Measurements from ENCODE around the gene PRKAR2B. TPM values are rescaled to one million over a fixed set of nuclear protein-coding genes. Genes with fewer than 3 reads are reported as not detected.

PRKAR2B gene
- total and polyA plus RNA-seq, 3 experiments from 2014 or later = 0.93 to 1.2 (median 1.1) TPM

Other genes with a start within 250 kb of the PRKAR2B start
- 10 to 100 TPM; 25.3 to 26.3 TPM for gene PIK3CG, start 179.4 kb upstream of the PRKAR2B start, total RNA-seq
- gene PIK3CG, start 179.4 kb upstream of the PRKAR2B start, polyA plus RNA-seq = 31.0 TPM
- 10 to 100 TPM; 17.2 to 17.6 TPM for gene HBP1, start 124.3 kb downstream of the PRKAR2B start, total RNA-seq
- gene HBP1, start 124.3 kb downstream of the PRKAR2B start, polyA plus RNA-seq = 52.3 TPM

Measured in CD8-positive, alpha-beta memory T cell (primary cell).